Pons (tissue), 1 donor: Measurements from ENCODE around the gene RAB11FIP3.
"Not testable (repeated sequence)": the region's sequence is repeated elsewhere in the genome, so short reads cannot be mapped to it uniquely, and the experiment has no call there.

Experiments
- DNase-seq: peaks from one replicate; pipeline ENCODE4 v3.0.0-alpha.2; 2016; ENCODE audit warnings: low spot score

RAB11FIP3 gene

GRCh38 chr16:391885-392335 lies 33.5 kb upstream of the RAB11FIP3 start:
- no peak for DNase-seq

DNA sequence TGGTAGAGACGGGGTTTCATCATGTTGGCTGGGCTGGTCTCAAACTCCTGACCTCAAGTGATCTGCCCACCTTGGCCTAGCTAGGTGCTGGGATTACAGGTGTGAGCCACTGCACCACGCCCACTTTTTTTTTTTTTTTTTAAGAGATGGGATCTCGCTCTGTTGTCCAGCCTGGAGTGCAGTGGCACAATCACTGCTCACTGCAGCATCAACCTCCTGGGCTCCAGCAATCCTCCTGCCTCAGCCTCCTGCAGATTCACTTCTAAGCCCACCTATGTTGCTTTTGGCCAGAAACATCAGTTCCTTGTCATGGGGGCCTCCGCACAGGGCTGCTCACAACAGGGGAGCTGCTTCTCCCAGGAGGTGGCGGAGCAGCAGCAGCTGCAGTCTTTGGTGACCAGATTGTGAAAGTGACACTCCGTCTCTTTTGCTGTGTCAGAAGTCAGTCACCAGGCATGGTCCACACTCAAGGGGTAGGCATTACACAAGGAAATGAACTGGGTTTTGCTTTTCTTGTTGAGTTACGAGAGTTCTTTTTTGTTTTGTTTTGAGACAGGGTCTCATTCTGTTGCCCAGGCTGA lies 32.9 kb upstream of the RAB11FIP3 start:
- DNase-seq = no peak

- DNase-seq = peak; percentile 91
Measured at GRCh38 chr16:396199-396598, 29.2 kb upstream of the RAB11FIP3 start.

GRCh38 chr16:396605-397004 lies 28.8 kb upstream of the RAB11FIP3 start:
- DNase-seq = peak; percentile 51

DNA sequence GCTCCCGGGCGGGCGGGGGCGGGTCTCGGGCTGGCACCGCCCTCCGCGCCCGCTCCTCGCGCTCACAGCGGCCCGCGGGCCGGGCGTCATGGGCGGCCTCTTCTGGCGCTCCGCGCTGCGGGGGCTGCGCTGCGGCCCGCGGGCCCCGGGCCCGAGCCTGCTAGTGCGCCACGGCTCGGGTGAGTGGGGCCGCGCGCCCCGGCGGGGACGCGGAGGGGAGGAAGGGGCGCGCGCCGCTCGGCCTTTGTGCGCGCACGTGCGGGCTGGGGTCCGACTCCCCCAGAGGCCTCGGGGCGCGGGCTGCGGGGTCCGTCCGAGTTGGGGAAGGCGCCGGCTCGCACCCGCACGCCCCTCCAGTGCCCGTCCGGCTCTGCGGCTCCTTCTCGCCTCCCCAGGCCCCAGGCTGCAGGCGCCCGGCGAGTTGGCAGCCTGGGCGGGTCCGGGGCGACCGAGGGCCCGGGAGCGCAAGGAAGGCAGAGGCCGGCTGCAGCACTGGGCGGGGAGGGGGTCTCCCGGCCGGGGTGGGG lies 28.3 kb upstream of the RAB11FIP3 start, which contains the start of gene NME4:
NME4 (plus strand) TSS at position 65 of the 527 bp plus-strand sequence; CDS start at position 89, 24 bp downstream.
- no peak for DNase-seq

DNA sequence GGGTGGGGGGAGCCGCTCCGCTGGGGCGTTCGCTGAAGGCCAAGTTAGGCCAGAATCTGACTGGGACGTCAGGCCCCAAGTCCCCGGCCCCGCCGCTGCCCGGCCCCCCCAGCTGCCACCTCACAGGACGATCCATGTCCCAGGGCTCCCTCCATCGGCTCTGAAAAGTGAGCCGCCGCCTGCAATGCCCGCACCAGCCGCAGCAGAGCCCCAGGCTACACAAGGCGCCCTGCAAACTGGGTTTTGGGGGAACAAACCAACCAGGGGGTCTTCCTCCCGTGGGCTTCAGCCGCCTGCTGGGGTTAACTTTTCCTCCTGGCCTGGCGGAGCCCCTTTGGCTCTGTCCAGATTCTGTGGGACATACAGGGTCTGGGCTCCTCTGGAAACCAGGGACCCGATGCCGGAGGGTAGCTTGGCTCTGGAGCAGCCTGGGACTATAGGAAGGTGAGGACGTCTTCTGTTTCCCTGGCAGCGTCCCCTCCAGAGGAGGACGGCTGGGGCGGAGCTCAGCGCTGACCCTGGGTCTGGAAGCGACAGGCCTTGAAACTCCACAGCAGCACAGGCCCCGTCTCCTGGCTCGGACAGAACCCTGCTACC lies 27.6 kb upstream of the RAB11FIP3 start:
- DNase-seq = no peak

DNA sequence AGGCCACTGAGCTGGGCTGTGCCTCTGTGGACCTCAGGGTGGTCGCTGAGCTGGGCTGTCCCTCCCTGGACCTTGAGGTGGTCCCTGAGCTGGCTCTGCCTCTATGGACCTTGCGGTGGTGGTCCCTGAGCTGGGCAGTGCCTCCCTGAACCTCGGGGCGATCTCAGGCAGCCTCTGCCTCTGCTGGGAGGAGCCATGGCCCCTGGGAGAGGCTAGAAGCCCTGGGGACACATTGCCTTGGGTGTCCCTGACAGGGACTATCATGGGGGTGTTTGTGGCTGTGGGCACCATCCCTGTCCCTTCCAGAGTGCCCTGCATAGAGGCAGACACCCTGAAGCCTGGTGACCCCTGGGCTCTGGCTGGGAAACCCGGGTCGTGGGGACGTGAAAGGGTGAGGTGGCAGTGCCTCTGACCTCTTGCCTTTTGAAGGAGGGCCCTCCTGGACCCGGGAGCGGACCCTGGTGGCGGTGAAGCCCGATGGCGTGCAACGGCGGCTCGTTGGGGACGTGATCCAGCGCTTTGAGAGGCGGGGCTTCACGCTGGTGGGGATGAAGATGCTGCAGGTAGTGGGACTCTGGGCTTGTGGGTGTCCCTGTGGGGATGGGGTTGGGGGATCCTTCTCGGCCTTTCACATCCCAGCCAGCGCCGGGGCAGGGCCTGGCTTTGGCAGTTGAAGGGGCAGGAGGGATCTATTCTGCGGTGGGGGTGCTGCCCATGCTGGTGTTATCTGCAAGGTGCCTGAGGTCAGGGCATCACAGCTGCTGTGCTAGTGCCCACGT lies 26.7 kb upstream of the RAB11FIP3 start:
- DNase-seq = no peak

- no peak for DNase-seq
Measured at GRCh38 chr16:399340-400019, 26.0 kb upstream of the RAB11FIP3 start.

- no peak for DNase-seq
Measured at GRCh38 chr16:400061-400591, 25.3 kb upstream of the RAB11FIP3 start.

DNA sequence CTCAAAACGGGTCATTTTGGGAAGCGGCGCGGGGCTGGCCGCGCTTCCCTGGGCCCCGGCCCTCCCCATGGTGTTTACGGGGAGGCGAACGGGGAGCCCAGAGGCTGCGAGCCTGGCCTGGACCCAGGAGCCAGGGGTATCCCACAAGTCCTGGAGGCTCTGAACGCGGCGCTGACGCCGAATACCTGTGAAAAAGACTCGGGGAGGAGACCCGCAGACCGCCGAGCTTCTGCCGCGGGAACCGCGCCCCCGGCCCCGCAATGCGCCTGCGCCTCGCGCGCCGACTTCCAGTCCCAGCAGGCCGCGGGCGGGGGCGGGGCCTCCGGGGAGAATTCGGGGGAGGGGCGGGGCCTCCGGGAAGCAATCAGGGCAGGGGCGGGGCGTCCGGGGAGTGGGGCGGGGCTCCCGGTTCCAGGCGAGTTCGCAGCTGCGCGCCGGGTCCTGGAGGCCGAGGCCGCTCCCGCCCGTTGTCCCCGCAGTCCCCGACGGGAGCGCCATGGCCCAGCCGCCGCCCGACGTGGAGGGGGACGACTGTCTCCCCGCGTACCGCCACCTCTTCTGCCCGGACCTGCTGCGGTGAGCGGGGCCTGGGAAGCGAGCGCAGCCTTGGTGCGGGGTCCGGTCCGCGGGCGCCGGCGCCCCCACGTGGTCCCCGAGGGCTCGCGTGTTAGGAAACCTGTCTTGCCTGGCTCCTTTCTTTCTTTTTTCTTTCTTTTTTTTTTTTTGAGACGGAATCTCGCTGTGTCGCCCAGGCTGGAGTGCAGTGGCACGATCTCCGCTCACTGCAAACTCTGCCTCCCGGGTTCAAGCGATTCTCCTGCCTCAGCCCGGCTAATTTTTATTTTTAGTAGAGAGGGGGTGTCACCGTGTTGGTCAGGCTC lies 23.7 kb upstream of the RAB11FIP3 start, which contains the start of gene DECR2:
DECR2 (plus strand) TSS at position 418 of the 881 bp plus-strand sequence; CDS start at position 497, 79 bp downstream.
- DNase-seq = peak; percentile 82

DNA sequence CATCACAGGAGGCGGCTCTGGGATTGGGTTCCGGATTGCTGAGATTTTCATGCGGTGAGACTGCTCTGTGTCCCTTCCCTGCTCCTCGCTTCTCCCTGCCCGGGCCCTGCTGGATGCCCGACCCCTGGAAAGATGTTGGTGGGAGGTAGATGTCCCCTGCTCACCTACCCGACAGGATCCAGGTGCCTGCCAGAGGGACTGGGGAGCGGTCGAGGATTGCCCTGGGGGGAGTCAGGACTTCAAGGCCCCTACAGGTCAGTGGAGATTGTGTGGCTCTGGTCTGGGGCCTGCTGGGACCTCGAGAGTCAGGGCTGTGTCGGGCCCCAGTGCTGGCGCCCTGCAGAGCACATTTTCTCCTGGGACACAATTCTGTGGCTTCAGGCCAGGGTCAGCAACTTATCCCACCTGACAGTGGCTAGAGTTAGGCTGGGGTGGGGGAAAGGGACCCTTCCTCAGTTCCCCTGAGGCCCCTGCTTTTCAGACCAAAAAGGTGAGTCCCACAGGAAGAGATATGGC lies 20.4 kb upstream of the RAB11FIP3 start:
- DNase-seq = no peak

GRCh38 chr16:405548-406506 lies 19.6 kb upstream of the RAB11FIP3 start:
- no peak for DNase-seq

DNA sequence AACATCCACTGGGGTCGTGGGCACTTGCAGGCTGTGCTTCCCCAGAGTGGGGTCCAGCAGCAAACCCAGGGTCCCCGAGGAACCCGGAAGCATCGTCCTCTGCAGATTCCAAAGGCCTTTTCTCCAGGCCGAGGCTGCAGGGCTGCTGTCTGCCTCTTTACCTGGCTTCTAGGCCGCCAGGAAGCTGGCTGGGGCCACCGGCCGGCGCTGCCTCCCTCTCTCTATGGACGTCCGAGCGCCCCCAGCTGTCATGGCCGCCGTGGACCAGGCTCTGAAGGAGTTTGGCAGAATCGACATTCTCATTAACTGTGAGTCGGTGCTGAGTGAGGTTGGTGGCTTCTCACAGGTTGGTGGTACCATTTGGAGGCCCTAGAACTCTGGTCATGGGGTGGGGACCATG lies 18.2 kb upstream of the RAB11FIP3 start:
- no peak for DNase-seq

DNA sequence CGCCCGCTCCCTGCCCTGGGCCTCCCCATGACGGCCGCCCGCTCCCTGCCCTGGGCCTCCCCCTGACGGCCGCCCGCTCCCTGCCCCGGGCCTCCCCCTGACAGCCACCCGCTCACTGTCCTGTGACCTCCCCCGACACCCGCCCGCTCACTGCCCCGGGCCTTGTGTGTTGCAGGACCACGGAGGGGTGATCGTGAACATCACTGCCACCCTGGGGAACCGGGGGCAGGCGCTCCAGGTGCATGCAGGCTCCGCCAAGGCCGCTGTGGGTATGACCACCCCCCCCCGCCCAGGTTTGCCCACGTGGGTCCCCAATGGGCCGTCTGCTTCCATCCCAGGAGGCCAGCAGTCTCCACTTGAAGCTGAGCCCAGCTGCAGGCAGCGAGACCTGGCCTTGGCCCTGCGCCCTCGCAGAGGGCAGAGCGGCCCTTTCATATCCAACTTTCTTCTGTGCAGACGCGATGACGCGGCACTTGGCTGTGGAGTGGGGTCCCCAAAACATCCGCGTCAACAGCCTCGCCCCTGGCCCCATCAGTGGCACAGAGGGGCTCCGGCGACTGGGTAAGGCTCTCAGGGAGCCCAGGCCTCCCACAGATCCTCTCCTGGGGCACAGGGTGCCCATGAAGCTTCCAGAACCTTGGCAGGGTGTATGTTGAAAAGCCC lies 14.8 kb upstream of the RAB11FIP3 start:
- DNase-seq = no peak

DNA sequence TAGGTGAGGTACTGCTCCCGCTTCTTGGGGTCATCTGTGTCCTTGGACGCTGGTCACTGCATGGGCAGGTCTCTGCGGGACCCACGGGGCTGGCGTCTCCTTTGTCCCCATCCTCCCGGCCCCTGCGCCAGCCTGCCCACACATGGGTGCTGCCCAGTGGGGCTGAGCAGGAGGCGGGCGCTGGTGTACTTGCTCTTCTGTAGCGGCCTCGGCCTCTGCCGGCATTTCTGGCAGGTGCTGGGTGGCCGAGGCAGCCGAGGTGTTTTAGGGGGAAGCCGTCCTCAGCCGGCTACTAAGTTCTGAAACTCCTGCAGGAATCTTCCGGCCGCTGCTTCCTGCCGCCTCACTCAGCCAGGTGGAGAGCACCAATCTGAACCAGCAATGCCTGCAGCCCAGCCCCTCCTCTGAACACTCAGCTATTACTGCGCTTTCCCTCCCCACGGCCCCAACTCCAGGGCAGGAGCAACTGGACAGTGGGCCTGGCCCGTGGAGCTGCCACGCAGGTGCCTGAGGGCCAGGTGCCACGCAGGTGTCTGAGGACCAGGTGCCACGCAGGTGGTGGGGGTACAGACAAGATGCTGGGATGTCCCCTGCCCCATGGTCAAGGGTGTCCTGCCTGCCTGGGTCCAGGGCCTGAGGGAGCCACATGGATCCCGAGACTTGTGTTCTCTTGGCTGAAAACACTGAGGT lies 13.7 kb upstream of the RAB11FIP3 start:
- DNase-seq = no peak

DNA sequence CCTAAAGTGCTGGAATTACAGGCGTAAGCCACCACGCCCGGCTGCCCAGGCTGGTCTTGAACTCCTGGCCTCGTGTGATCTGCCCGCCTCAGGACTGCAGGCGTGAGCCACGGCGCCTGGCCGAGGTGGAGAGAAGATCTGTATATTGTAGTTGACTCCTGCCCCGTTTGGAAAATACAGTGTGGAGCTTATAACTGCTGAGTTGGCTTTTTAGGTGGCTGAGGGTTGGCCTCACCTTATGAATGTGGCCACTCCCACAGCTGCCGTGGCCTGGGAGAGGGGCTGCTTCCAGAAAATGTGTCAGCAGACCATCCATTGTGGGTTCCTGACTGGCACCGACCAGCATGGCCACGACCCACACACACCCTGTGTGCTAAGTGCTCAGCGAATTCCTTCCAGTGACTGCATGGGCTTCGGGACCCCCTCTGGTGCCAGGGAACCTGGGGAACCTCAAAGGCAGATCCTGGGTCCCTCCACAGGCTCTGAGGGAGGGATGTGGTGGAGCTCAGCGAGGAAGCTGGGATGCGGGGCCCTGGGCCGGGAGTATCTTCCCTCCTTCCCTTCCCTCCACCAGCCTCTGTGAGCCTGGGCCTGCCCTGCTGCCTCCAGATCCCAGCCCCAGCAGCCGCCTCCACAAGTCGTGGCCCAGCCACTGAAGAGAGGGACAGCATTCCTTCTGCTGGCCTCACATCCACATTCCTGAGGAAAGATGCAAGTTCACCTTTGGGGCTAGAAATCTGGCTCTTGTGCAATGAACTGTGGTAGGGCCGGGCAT lies 10.9 kb upstream of the RAB11FIP3 start:
- DNase-seq = no peak

GRCh38 chr16:415170-415498 lies 10.3 kb upstream of the RAB11FIP3 start:
- not testable (repeated sequence) for DNase-seq

GRCh38 chr16:422179-422578 lies 3.3 kb upstream of the RAB11FIP3 start:
- DNase-seq = not testable (repeated sequence)
